Neural cell (in vitro differentiated cells): ENCODE data around the gene CLSTN2.

Experiments used
- EP300 ChIP-seq: fragments of 450-650 bp; conservative IDR thresholded peaks from 2 replicates; pipeline ENCODE4 v1.6.1; 2014; ENCODE audit warnings: antibody characterized with exemption, mild to moderate bottlenecking, moderate library complexity; ENCODE audit not compliant: poor library complexity, severe bottlenecking
- EZH2 ChIP-seq: fragments of 200-600, 300-800 bp; shearing (Covaris generic), sonication (generic); IDR thresholded peaks from 2 replicates; pipeline ENCODE4 v1.6.1; 2014; ENCODE audit warnings: antibody characterized with exemption, low read length, borderline replicate concordance, mild to moderate bottlenecking; ENCODE audit not compliant: insufficient read depth, poor library complexity, severe bottlenecking
- MXI1 ChIP-seq: fragments of 450-650 bp; conservative IDR thresholded peaks from 2 replicates; pipeline ENCODE4 v1.6.1; 2014; ENCODE audit warnings: antibody characterized with exemption, mild to moderate bottlenecking; ENCODE audit not compliant: poor library complexity, severe bottlenecking
- POLR2AphosphoS5 ChIP-seq: IDR thresholded peaks from 2 replicates; pipeline ENCODE4 v1.6.1; 2012
- RAD21 ChIP-seq: fragments of 450-650 bp; conservative IDR thresholded peaks from 2 replicates; pipeline ENCODE4 v1.6.1; 2014; ENCODE audit warnings: antibody characterized with exemption, mild to moderate bottlenecking, moderate library complexity
- REST ChIP-seq: IDR thresholded peaks from 2 replicates; pipeline ENCODE4 v1.6.1; 2012; ENCODE audit warnings: borderline replicate concordance
- SMC3 ChIP-seq: fragments of 450-650 bp; conservative IDR thresholded peaks from 2 replicates; pipeline ENCODE4 v1.6.1; 2014; ENCODE audit warnings: antibody characterized with exemption, mild to moderate bottlenecking, moderate library complexity; ENCODE audit not compliant: poor library complexity
- TAF1 ChIP-seq: IDR thresholded peaks from 2 replicates; pipeline ENCODE4 v1.6.1; 2012; ENCODE audit warnings: low read depth
- TF ChIP-seq, protein P1 (sequence below): fragments of 450-650 bp; IDR thresholded peaks from 2 replicates; pipeline ENCODE4 v1.5.1; 2014; ENCODE audit warnings: antibody characterized with exemption, mild to moderate bottlenecking, moderate library complexity; ENCODE audit not compliant: poor library complexity, severe bottlenecking

- TF ChIP-seq EP300 (no peak), SMC3 (no peak), MXI1 (no peak), EZH2 (no peak), POLR2AphosphoS5 (no peak), REST (no peak), RAD21 (no peak), TAF1 (no peak)
- TF ChIP-seq, protein P1, sequence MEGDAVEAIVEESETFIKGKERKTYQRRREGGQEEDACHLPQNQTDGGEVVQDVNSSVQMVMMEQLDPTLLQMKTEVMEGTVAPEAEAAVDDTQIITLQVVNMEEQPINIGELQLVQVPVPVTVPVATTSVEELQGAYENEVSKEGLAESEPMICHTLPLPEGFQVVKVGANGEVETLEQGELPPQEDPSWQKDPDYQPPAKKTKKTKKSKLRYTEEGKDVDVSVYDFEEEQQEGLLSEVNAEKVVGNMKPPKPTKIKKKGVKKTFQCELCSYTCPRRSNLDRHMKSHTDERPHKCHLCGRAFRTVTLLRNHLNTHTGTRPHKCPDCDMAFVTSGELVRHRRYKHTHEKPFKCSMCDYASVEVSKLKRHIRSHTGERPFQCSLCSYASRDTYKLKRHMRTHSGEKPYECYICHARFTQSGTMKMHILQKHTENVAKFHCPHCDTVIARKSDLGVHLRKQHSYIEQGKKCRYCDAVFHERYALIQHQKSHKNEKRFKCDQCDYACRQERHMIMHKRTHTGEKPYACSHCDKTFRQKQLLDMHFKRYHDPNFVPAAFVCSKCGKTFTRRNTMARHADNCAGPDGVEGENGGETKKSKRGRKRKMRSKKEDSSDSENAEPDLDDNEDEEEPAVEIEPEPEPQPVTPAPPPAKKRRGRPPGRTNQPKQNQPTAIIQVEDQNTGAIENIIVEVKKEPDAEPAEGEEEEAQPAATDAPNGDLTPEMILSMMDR, result no peak
Observed at GRCh38 chr3:140455521-140456214, 520.7 kb downstream of the CLSTN2 start.
